HEK293 (cell line): ENCODE data around the gene PPARGC1A.

Experiments
- CTCF ChIA-PET: fragments of 350-600 bp; formaldehyde crosslinking; extraction: SDS; loops from one replicate; lab custom pipeline; 2021; ENCODE audit warnings: antibody characterized with exemption; lab: Yijun Ruan, JAX
- POLR2A ChIA-PET: fragments of 300-600 bp; formaldehyde crosslinking; extraction: SDS; loops from one replicate; lab custom pipeline; 2020; ENCODE audit warnings: antibody characterized with exemption, inconsistent platforms; lab: Yijun Ruan, JAX
- H3K27ac ChIP-seq: fragments of 200-500 bp; sonication (Bioruptor generic); 2 replicates; pipeline ENCODE4 v1.5.1; 2014; ENCODE audit warnings: low read depth, low read length, control low read depth, inconsistent platforms; ENCODE audit errors: extremely low read depth
- H3K36me3 ChIP-seq, 2 experiments: fragments of 200-500 bp in 1 of 2; sonication (Bioruptor generic) in 1 of 2; 1 replicate in 1 of 2; 2 replicates in 1 of 2; pipeline ENCODE4 v1.5.1; 2014 to 2017; ENCODE audit warnings: inconsistent platforms in 2 of 2, low read length in 2 of 2; ENCODE audit not compliant: control insufficient read depth in 2 of 2, insufficient read depth in 1 of 2
- H3K4me1 ChIP-seq: fragments of 200-500 bp; sonication (Bioruptor generic); 2 replicates; pipeline ENCODE4 v1.5.1; 2014; ENCODE audit warnings: mild to moderate bottlenecking, low read length, inconsistent platforms; ENCODE audit not compliant: control insufficient read depth, insufficient read depth
- H3K4me3 ChIP-seq: 2 replicates; pipeline ENCODE4 v1.5.1; 2011; ENCODE audit warnings: low read depth, mild to moderate bottlenecking, control low read depth, low read length, moderate library complexity
- H3K9me3 ChIP-seq: fragments of 200-500 bp; sonication (Bioruptor generic); 2 replicates; pipeline ENCODE4 v1.5.1; 2014; ENCODE audit warnings: low read depth, low read length, inconsistent platforms; ENCODE audit not compliant: control insufficient read depth, insufficient read depth
- BCL11A ChIP-seq: fragments of 450-650 bp; formaldehyde crosslinking; IDR thresholded peaks from 2 replicates; pipeline ENCODE4 v1.5.1; 2016; ENCODE audit warnings: low read depth, missing biosample characterization, missing genetic modification characterization
- OVOL3 ChIP-seq: fragments of 450-650 bp; formaldehyde crosslinking; IDR thresholded peaks from 2 replicates; pipeline ENCODE4 v1.5.1; 2016; ENCODE audit warnings: missing biosample characterization, missing genetic modification characterization
- PRDM1 ChIP-seq: fragments of 450-650 bp; formaldehyde crosslinking; IDR thresholded peaks from 2 replicates; pipeline ENCODE4; 2016; ENCODE audit warnings: missing biosample characterization, missing genetic modification characterization
- SETDB1 ChIP-seq: IDR thresholded peaks from one replicate; pipeline ENCODE4 v1.6.1; 2017; ENCODE audit warnings: mild to moderate bottlenecking, low read length, moderate library complexity, mixed read lengths; ENCODE audit not compliant: insufficient read length
- SP2 ChIP-seq: fragments of 450-650 bp; formaldehyde crosslinking; IDR thresholded peaks from 2 replicates; pipeline ENCODE4 v1.5.1; 2016; ENCODE audit warnings: missing biosample characterization, missing genetic modification characterization
- ZBTB20 ChIP-seq: fragments of 450-650 bp; formaldehyde crosslinking; IDR thresholded peaks from 2 replicates; pipeline ENCODE4 v1.5.1; 2016; ENCODE audit warnings: missing biosample characterization, missing genetic modification characterization
- ZBTB7A ChIP-seq: fragments of 450-650 bp; formaldehyde crosslinking; IDR thresholded peaks from 2 replicates; pipeline ENCODE4 v1.5.1; 2016; ENCODE audit warnings: low read depth, missing biosample characterization, missing genetic modification characterization
- ZFP69B ChIP-seq: fragments of 450-650 bp; formaldehyde crosslinking; IDR thresholded peaks from 2 replicates; pipeline ENCODE4 v1.5.1; 2016; ENCODE audit warnings: missing biosample characterization, missing genetic modification characterization
- ZIC2 ChIP-seq: fragments of 450-650 bp; formaldehyde crosslinking; IDR thresholded peaks from 2 replicates; pipeline ENCODE4 v1.5.1; 2016; ENCODE audit warnings: missing biosample characterization, missing genetic modification characterization
- ZNF121 ChIP-seq: fragments of 450-650 bp; formaldehyde crosslinking; IDR thresholded peaks from 2 replicates; pipeline ENCODE4 v1.5.1; 2016; ENCODE audit warnings: missing biosample characterization, missing genetic modification characterization
- ZNF16 ChIP-seq: fragments of 450-650 bp; formaldehyde crosslinking; IDR thresholded peaks from 2 replicates; pipeline ENCODE4 v1.5.1; 2016; ENCODE audit warnings: low read depth, missing biosample characterization, missing genetic modification characterization
- ZNF24 ChIP-seq: fragments of 450-650 bp; formaldehyde crosslinking; IDR thresholded peaks from 2 replicates; pipeline ENCODE4 v1.5.1; 2016; ENCODE audit warnings: missing biosample characterization, missing genetic modification characterization
- ZNF350 ChIP-seq: fragments of 450-650 bp; formaldehyde crosslinking; IDR thresholded peaks from 2 replicates; pipeline ENCODE4 v1.5.0; 2017; ENCODE audit warnings: missing biosample characterization, mild to moderate bottlenecking, missing genetic modification characterization
- ZNF423 ChIP-seq: fragments of 450-650 bp; formaldehyde crosslinking; IDR thresholded peaks from 2 replicates; pipeline ENCODE4 v1.5.1; 2016; ENCODE audit warnings: missing biosample characterization, missing genetic modification characterization
- ZNF530 ChIP-seq: fragments of 450-650 bp; formaldehyde crosslinking; IDR thresholded peaks from 2 replicates; pipeline ENCODE4 v1.5.1; 2016; ENCODE audit warnings: low read depth, missing biosample characterization, missing genetic modification characterization
- ZNF544 ChIP-seq: fragments of 450-650 bp; formaldehyde crosslinking; IDR thresholded peaks from 2 replicates; pipeline ENCODE4 v1.5.0; 2017; ENCODE audit warnings: missing biosample characterization, missing genetic modification characterization
- ZNF558 ChIP-seq: fragments of 450-650 bp; formaldehyde crosslinking; IDR thresholded peaks from 2 replicates; pipeline ENCODE4 v1.5.1; 2016; ENCODE audit warnings: missing biosample characterization, missing genetic modification characterization
- ZNF571 ChIP-seq: fragments of 450-650 bp; formaldehyde crosslinking; IDR thresholded peaks from 2 replicates; pipeline ENCODE4 v1.5.0; 2017; ENCODE audit warnings: missing biosample characterization, missing genetic modification characterization
- ZNF621 ChIP-seq: fragments of 450-650 bp; formaldehyde crosslinking; IDR thresholded peaks from 2 replicates; pipeline ENCODE4 v1.5.1; 2017; ENCODE audit warnings: missing biosample characterization, missing genetic modification characterization
- ZNF664 ChIP-seq: fragments of 450-650 bp; formaldehyde crosslinking; IDR thresholded peaks from 2 replicates; pipeline ENCODE4 v1.5.1; 2016; ENCODE audit warnings: missing biosample characterization, missing genetic modification characterization
- TF ChIP-seq, protein P1 (sequence below): fragments of 450-650 bp; formaldehyde crosslinking; IDR thresholded peaks from 2 replicates; pipeline ENCODE4 v1.5.0; 2017; ENCODE audit warnings: missing biosample characterization, missing genetic modification characterization, borderline replicate concordance
- TF ChIP-seq, protein P2 (sequence below): fragments of 450-650 bp; formaldehyde crosslinking; IDR thresholded peaks from 2 replicates; pipeline ENCODE4 v1.5.1; 2016; ENCODE audit warnings: missing biosample characterization, missing genetic modification characterization
- TF ChIP-seq, protein P3 (sequence below): fragments of 450-650 bp; formaldehyde crosslinking; IDR thresholded peaks from 2 replicates; pipeline ENCODE4 v1.5.1; 2016; ENCODE audit warnings: missing biosample characterization, missing genetic modification characterization
- TF ChIP-seq, protein P4 (sequence below): fragments of 450-650 bp; formaldehyde crosslinking; IDR thresholded peaks from 2 replicates; pipeline ENCODE4 v1.5.1; 2017; ENCODE audit warnings: missing biosample characterization, missing genetic modification characterization
- TF ChIP-seq, protein P5 (sequence below): fragments of 450-650 bp; formaldehyde crosslinking; IDR thresholded peaks from 2 replicates; pipeline ENCODE4 v1.5.1; 2016; ENCODE audit warnings: missing biosample characterization, missing genetic modification characterization, low read depth

The PPARGC1A gene

DNA sequence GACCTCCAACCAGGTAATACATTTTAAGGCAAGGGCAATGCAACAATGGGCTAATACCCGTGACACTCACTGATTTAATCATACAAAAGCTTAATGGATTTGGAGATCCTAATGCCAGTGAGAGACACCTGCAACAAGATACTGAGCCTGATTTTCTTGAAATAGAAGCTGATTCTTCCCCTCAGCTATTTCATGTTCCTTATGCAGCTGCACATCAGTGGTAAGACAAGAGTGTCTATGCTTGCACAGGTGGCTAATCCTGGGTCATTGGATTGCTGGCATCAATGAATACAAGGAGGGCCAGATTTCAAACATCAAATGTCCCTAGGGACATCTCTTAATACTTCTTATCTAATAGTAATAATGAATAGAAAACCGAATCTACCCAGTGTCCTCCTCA, 139.7 kb downstream of the PPARGC1A start (continued):
- TF ChIP-seq, protein P1, sequence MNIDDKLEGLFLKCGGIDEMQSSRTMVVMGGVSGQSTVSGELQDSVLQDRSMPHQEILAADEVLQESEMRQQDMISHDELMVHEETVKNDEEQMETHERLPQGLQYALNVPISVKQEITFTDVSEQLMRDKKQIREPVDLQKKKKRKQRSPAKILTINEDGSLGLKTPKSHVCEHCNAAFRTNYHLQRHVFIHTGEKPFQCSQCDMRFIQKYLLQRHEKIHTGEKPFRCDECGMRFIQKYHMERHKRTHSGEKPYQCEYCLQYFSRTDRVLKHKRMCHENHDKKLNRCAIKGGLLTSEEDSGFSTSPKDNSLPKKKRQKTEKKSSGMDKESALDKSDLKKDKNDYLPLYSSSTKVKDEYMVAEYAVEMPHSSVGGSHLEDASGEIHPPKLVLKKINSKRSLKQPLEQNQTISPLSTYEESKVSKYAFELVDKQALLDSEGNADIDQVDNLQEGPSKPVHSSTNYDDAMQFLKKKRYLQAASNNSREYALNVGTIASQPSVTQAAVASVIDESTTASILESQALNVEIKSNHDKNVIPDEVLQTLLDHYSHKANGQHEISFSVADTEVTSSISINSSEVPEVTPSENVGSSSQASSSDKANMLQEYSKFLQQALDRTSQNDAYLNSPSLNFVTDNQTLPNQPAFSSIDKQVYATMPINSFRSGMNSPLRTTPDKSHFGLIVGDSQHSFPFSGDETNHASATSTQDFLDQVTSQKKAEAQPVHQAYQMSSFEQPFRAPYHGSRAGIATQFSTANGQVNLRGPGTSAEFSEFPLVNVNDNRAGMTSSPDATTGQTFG (tag by site-specific recombination): no peak
- TF ChIP-seq OVOL3 (tag by site-specific recombination): no peak
- TF ChIP-seq ZBTB7A (tag by site-specific recombination): no peak
- no peak for TF ChIP-seq PRDM1 (tag by site-specific recombination)
- no peak for TF ChIP-seq ZNF16 (tag by site-specific recombination)
- TF ChIP-seq, protein P2, sequence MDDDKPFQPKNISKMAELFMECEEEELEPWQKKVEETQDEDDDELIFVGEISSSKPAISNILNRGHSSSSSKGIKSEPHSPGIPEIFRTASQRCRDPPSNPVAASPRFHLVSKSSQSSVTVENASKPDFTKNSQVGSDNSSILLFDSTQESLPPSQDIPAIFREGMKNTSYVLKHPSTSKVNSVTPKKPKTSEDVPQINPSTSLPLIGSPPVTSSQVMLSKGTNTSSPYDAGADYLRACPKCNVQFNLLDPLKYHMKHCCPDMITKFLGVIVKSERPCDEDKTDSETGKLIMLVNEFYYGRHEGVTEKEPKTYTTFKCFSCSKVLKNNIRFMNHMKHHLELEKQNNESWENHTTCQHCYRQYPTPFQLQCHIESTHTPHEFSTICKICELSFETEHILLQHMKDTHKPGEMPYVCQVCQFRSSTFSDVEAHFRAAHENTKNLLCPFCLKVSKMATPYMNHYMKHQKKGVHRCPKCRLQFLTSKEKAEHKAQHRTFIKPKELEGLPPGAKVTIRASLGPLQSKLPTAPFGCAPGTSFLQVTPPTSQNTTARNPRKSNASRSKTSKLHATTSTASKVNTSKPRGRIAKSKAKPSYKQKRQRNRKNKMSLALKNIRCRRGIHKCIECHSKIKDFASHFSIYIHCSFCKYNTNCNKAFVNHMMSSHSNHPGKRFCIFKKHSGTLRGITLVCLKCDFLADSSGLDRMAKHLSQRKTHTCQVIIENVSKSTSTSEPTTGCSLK (tag by site-specific recombination): no peak
- TF ChIP-seq SETDB1: no peak
- TF ChIP-seq ZNF664 (tag by site-specific recombination): no peak

DNA sequence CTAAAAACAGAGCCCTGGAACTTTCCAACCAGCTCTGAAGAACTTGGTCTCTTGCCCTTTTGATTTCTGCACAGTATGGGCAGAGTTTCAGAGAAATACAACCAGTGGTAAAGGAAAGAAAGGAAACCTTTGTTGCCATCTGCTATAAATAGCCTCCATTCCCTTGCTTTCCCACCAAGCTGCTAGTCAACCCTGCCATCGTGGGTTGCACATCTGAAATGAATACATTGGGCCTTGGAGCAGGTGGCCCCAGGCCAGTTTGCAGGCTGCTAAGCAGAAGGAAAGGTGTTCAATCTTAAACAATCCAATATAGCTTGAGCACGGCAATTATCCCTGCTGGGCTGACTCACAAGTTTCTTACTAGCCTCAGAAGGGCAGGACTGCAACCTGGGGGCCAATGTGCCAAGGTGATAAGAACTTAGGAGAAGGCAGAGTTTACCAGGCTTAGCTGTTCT, 142.5 kb downstream of the PPARGC1A start:
- Histone ChIP-seq H3K4me3 (no peak overlapping the region), H3K27ac (no peak overlapping the region), H3K36me3 (no peaks in the 10 kb centered on the region), H3K9me3 (no peaks in the 10 kb centered on the region), H3K4me1 (no peaks in the 10 kb centered on the region)
- ChIA-PET POLR2A (no interaction called here), CTCF (no interaction called here)
- TF ChIP-seq, protein P3, sequence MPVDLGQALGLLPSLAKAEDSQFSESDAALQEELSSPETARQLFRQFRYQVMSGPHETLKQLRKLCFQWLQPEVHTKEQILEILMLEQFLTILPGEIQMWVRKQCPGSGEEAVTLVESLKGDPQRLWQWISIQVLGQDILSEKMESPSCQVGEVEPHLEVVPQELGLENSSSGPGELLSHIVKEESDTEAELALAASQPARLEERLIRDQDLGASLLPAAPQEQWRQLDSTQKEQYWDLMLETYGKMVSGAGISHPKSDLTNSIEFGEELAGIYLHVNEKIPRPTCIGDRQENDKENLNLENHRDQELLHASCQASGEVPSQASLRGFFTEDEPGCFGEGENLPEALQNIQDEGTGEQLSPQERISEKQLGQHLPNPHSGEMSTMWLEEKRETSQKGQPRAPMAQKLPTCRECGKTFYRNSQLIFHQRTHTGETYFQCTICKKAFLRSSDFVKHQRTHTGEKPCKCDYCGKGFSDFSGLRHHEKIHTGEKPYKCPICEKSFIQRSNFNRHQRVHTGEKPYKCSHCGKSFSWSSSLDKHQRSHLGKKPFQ (tag by site-specific recombination): no peak
- no peak for TF ChIP-seq ZNF621
- TF ChIP-seq, protein P4, sequence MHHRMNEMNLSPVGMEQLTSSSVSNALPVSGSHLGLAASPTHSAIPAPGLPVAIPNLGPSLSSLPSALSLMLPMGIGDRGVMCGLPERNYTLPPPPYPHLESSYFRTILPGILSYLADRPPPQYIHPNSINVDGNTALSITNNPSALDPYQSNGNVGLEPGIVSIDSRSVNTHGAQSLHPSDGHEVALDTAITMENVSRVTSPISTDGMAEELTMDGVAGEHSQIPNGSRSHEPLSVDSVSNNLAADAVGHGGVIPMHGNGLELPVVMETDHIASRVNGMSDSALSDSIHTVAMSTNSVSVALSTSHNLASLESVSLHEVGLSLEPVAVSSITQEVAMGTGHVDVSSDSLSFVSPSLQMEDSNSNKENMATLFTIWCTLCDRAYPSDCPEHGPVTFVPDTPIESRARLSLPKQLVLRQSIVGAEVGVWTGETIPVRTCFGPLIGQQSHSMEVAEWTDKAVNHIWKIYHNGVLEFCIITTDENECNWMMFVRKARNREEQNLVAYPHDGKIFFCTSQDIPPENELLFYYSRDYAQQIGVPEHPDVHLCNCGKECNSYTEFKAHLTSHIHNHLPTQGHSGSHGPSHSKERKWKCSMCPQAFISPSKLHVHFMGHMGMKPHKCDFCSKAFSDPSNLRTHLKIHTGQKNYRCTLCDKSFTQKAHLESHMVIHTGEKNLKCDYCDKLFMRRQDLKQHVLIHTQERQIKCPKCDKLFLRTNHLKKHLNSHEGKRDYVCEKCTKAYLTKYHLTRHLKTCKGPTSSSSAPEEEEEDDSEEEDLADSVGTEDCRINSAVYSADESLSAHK (tag by site-specific recombination): no peak
- TF ChIP-seq BCL11A (tag by site-specific recombination): no peak
- no peak for TF ChIP-seq ZNF530 (tag by site-specific recombination)
- TF ChIP-seq ZNF350: no peak
- TF ChIP-seq SP2: no peak

DNA sequence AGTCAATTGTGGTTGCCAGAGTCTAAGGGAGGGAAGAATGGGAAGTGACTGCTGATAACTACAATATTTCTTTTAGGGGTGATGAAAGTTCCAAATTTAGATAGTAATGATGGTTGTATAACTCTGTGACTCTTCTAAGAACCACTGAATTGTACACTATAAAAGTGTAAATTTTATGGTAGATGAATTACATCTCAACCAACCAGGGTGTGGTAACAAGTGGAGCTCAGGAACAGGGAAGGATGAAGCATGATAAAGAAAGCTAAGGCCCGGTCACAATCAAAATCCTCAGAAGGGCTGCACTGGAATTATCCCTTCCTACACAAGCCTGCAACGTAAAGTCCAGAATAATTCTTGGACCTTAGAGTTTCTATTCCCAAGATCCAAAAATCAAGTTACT, 143.2 kb downstream of the PPARGC1A start:
- Histone ChIP-seq H3K9me3 (no peaks in the 10 kb centered on the region), H3K4me3 (no peak overlapping the region), H3K36me3 (no peaks in the 10 kb centered on the region), H3K27ac (no peak overlapping the region), H3K4me1 (no peaks in the 10 kb centered on the region)
- CTCF ChIA-PET: no interaction called here
- POLR2A ChIA-PET: no interaction called here
- TF ChIP-seq ZFP69B (no peak), ZNF423 (tag by site-specific recombination) (no peak), ZIC2 (tag by site-specific recombination) (no peak), ZNF24 (tag by site-specific recombination) (no peak), ZNF558 (tag by site-specific recombination) (no peak), ZBTB20 (tag by site-specific recombination) (no peak), ZNF571 (tag by site-specific recombination) (no peak), ZNF544 (tag by site-specific recombination) (no peak), ZNF121 (tag by site-specific recombination) (no peak)
- TF ChIP-seq, protein P5, sequence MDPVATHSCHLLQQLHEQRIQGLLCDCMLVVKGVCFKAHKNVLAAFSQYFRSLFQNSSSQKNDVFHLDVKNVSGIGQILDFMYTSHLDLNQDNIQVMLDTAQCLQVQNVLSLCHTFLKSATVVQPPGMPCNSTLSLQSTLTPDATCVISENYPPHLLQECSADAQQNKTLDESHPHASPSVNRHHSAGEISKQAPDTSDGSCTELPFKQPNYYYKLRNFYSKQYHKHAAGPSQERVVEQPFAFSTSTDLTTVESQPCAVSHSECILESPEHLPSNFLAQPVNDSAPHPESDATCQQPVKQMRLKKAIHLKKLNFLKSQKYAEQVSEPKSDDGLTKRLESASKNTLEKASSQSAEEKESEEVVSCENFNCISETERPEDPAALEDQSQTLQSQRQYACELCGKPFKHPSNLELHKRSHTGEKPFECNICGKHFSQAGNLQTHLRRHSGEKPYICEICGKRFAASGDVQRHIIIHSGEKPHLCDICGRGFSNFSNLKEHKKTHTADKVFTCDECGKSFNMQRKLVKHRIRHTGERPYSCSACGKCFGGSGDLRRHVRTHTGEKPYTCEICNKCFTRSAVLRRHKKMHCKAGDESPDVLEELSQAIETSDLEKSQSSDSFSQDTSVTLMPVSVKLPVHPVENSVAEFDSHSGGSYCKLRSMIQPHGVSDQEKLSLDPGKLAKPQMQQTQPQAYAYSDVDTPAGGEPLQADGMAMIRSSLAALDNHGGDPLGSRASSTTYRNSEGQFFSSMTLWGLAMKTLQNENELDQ (tag by site-specific recombination): no peak
